Chondrocyte (in vitro differentiated cells): ENCODE measurements around the gene PRAMEF17. TPM values are rescaled to one million over a fixed set of nuclear protein-coding genes. Genes with fewer than 3 reads are reported as not detected.
A peak's percentile ranks its signal among the peaks of the same experiment; 100 is the strongest.
"Not testable (repeated sequence)": the region's sequence is repeated elsewhere in the genome, so short reads cannot be mapped to it uniquely, and the experiment has no call there.

ENCODE experiments used
- DNase-seq: peaks from one replicate; pipeline ENCODE4 v3.0.0; 2021; ENCODE audit warnings: mixed read lengths, low spot score
- H3K27ac Mint-ChIP-seq: one replicate; pipeline ENCODE4 v1.8.0; 2021; ENCODE audit warnings: mild to moderate bottlenecking, moderate library complexity, mixed read lengths; ENCODE audit not compliant: unreplicated experiment
- H3K27me3 Mint-ChIP-seq: 2 replicates; pipeline ENCODE4 v1.8.0; 2021; ENCODE audit warnings: low read depth, mixed read lengths
- H3K36me3 Mint-ChIP-seq: 2 replicates; pipeline ENCODE4 v1.8.0; 2021; ENCODE audit warnings: low read depth, mixed read lengths
- H3K4me1 Mint-ChIP-seq: 2 replicates; pipeline ENCODE4 v1.8.0; 2021; ENCODE audit warnings: low read depth, mild to moderate bottlenecking, mixed read lengths
- H3K4me3 Mint-ChIP-seq: one replicate; pipeline ENCODE4 v1.8.0; 2021; ENCODE audit warnings: mild to moderate bottlenecking, moderate library complexity, mixed read lengths; ENCODE audit not compliant: unreplicated experiment
- H3K9me3 Mint-ChIP-seq: 2 replicates; pipeline ENCODE4 v1.8.0; 2021; ENCODE audit warnings: low read depth, mixed read lengths
- CTCF ChIP-seq: fragments of 200-600 bp; sonication (generic); IDR thresholded peaks from 2 replicates; pipeline ENCODE4 v1.5.0; 2021; ENCODE audit warnings: antibody characterized with exemption, mild to moderate bottlenecking, moderate library complexity
- total RNA-seq: library from RNA; stranded (reverse); gene quantifications from 3 replicates; pipeline ENCODE4 v1.2.1, GENCODE V29; 2021

Gene PRAMEF17
- total RNA-seq, 1 donor from 2014 or later = not detected

GRCh38 chr1:13393004-13393403, 3.6 kb downstream of the PRAMEF17 start:
- H3K27me3 Mint-ChIP-seq, H3K4me3 Mint-ChIP-seq, H3K36me3 Mint-ChIP-seq, H3K27ac Mint-ChIP-seq, H3K4me1 Mint-ChIP-seq, DNase-seq: not testable (repeated sequence)
- peaks cover 22% of the 10 kb centered on the region for H3K9me3 Mint-ChIP-seq

GRCh38 chr1:13394761-13395160, 5.3 kb downstream of the PRAMEF17 start:
- not testable (repeated sequence) for H3K4me1 Mint-ChIP-seq, H3K27me3 Mint-ChIP-seq, H3K4me3 Mint-ChIP-seq, DNase-seq, H3K27ac Mint-ChIP-seq, H3K36me3 Mint-ChIP-seq
- H3K9me3 Mint-ChIP-seq = peaks cover 18% of the 10 kb centered on the region

- H3K27me3 Mint-ChIP-seq, H3K27ac Mint-ChIP-seq, H3K4me1 Mint-ChIP-seq, H3K36me3 Mint-ChIP-seq, DNase-seq, H3K4me3 Mint-ChIP-seq: not testable (repeated sequence)
- H3K9me3 Mint-ChIP-seq = peaks cover 20% of the 10 kb centered on the region
Observed at GRCh38 chr1:13395311-13395710, 5.9 kb downstream of the PRAMEF17 start.

- Mint-ChIP-seq H3K27me3 (no peaks in the 10 kb centered on the region), H3K27ac (no peak overlapping the region), H3K4me3 (no peak overlapping the region), H3K9me3 (peaks cover 10% of the 10 kb centered on the region), H3K36me3 (no peaks in the 10 kb centered on the region), H3K4me1 (no peaks in the 10 kb centered on the region)
- no peak for DNase-seq
- no peak for TF ChIP-seq CTCF
Observed at GRCh38 chr1:13407811-13408210, 18.4 kb downstream of the PRAMEF17 start.

GRCh38 chr1:13410150-13410549, 20.7 kb downstream of the PRAMEF17 start, which contains the start of gene PRAMEF20:
Gene PRAMEF20 (plus strand): TSS chr1:13410450. CDS start chr1:13416355, 5,905 bp downstream.
- H3K4me3 Mint-ChIP-seq, H3K27me3 Mint-ChIP-seq, DNase-seq, H3K36me3 Mint-ChIP-seq, H3K9me3 Mint-ChIP-seq, H3K4me1 Mint-ChIP-seq, H3K27ac Mint-ChIP-seq: not testable (repeated sequence)

- no peak for DNase-seq
- H3K27me3 Mint-ChIP-seq = no peaks in the 10 kb centered on the region
- H3K9me3 Mint-ChIP-seq = peaks cover 24% of the 10 kb centered on the region
- no peaks in the 10 kb centered on the region for H3K4me1 Mint-ChIP-seq
- no peak overlapping the region for H3K27ac Mint-ChIP-seq
- H3K36me3 Mint-ChIP-seq = no peaks in the 10 kb centered on the region
- H3K4me3 Mint-ChIP-seq = no peak overlapping the region
- no peak for TF ChIP-seq CTCF
Observed at GRCh38 chr1:13430495-13430894, 41.1 kb downstream of the PRAMEF17 start.

- no peak for DNase-seq
- Mint-ChIP-seq H3K27me3 (no peaks in the 10 kb centered on the region), H3K9me3 (peaks cover 24% of the 10 kb centered on the region), H3K27ac (no peak overlapping the region), H3K4me1 (no peaks in the 10 kb centered on the region), H3K4me3 (no peak overlapping the region), H3K36me3 (no peaks in the 10 kb centered on the region)
- TF ChIP-seq CTCF = no peak
Observed at GRCh38 chr1:13432251-13432650, 42.8 kb downstream of the PRAMEF17 start.

- not testable (repeated sequence) for H3K27me3 Mint-ChIP-seq, H3K36me3 Mint-ChIP-seq, H3K4me3 Mint-ChIP-seq, H3K4me1 Mint-ChIP-seq, H3K27ac Mint-ChIP-seq
- H3K9me3 Mint-ChIP-seq = peaks cover 27% of the 10 kb centered on the region
- peak; percentile 90 for DNase-seq
Observed at GRCh38 chr1:13433694-13434358, 44.4 kb downstream of the PRAMEF17 start.
